Measurements from ENCODE around the gene SOST. TPM values are rescaled to one million over a fixed set of nuclear protein-coding genes. Genes with fewer than 3 reads are reported as not detected.

SOST gene
- total RNA-seq, 1 experiment from 2014 or later = 0.07 TPM

DNA sequence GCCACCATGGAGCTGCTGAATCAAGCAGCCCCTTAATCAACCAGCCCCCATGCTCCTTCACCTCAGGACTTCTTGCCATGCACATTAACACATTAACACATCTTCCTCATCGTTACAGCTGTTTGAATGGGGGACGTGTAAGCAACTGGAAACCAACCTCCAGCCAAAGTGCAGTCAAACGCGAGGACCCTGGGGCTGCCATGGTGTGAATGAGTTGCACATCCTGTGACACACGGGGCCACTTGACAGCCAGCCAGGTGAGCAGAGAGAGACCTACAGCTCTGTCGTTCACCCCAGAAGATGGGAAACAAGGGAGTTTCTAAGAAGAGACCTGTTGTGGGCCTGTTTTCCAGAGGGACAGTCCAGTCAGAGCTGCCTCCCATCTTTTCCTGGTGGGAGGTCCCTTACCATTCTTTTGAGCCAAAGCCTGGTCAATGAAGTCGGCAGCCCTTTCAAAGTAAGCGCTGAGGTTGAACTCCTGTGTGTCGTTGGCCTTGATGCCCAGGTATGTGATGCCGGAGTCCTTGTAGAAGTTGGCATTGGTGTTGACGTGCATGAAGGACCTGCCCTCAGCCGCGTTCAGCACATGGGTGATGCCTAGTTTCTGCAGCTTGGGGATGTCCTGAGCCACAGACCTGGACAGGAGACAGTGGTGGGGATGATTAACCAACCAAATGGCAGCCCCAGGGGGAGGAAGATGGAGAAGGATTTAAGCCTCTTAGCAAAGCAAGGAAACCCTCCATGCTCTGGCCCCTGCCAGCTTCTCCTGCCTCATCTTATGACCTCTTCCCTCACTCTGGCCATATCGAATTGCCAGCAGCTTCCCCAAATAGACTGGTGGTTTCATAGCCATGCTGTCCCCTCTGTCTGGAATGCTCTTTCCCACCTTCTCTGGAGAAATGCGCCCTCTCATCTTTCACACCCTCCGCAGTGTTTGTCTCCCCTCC, 16.0 kb upstream of the SOST start:
- DNase-seq (ENCODE audit: low spot score) = no peak

DNA sequence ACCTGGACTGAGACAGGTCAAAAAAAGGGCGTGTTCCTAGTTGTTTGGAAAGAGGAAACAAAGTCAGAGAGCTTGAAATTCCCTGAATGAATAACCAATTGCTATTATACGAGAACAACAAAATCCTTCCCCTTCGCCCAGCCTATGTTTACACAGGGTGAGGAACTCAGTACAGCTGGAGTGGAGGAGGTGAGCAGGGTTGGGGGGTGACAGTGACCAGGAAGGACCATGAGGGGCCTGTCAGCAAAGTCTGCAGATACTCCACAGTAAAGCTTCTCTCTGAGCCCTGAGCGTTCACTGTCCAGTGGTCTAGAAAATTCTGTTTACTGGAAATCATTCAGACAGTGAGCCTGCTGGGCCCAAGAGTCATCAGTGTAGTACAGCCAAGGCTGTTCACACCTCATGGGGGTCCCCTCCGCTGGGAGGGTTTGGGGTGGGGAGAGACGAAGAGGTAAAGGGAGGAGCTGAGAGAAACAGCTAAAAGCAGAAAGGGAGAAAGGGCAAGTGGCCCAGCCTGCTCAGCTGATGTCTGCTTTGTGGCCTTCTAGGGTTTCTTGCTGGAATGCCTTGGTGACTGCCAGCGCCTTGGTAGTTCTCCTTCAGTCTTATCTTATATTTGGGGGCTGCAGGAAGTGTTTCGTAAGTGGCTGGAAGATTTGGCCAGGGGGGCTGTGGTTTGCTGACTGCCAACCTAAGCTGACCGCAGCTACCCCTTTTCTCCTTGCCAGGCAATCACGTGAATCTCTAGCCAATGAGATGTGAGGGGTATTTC, 14.5 kb upstream of the SOST start:
- DNase-seq (ENCODE audit: low spot score) = no peak

DNA sequence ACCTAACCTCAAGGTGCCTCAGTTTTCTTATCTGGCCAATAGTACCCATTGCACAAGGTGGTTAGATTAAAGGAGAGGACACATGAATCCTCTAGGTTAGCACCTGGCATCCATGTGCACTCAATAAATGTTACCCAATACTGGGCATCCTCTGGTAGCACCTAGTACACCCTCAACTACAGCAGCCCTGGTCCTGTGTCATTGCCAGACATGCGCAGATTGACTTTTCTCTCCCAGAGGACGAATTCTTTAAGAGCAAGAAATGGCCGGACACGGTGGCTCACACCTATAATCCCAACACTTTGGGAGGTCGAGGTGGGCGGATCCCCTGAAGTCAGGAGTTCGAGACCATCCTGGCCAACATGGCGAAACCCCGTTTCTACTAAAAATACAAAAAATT, 12.9 kb upstream of the SOST start:
- no peak for DNase-seq (ENCODE audit: low spot score)

DNA sequence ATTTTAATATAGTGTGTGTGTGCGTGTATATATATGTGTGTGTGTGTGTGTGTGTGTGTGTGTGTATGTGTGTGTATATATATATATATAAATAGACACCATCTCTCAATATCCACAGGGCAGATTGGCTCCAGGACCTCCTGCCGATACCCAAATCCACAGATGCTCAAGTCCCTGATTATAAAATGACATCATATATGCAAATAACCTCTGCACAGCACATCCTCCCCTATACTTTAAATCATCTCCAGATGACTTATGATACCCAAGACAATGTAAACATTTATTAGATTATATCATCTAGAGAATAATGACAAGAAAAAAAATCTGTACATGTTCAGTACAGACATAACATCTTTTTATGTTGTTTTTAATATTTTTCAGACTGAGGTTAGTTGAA, 12.4 kb upstream of the SOST start:
- no peak for DNase-seq (ENCODE audit: low spot score)

DNA sequence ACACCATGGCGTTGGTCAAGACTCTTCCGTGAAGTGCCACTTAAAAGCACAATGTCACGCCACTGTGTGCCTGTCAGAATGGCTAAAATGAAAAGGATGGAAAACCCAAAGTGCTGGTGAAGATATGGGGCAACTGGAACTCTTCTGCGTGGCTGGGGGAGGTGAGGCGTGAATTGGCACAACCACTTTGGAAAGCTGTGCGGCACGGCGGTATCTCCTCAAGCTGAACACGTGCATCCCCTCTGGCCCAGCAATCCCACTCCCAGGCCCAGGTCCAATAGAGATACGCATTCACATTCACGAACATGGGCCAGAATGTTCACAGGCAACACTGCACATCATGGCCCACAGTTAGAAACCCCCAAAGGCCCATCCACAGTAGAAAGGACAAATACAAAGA, 11.3 kb upstream of the SOST start:
- no peak for DNase-seq (ENCODE audit: low spot score)

DNA sequence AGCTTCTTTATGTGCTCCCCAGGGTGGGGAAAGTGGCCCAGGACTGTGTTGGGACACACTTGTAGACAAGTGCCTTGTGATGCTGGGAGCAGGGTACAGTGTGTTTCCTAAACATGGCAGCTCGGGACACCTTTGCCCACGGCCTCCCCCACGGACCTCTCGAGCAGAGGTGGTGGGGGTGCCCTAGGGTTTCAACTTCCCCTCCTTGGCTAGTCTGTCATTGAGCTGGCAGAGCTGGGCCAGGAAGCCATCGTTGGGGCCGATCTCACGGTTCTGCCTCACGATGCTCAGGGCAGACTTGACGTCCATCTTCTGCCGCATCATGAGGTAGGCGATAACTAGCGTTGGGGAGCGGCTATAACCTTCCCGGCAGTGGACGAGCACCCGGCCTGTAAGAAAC, 10.8 kb upstream of the SOST start:
- DNase-seq (ENCODE audit: low spot score) = no peak

- DNase-seq (ENCODE audit: low spot score) = no peak
Observed at GRCh38 chr17:43768943-43769342, 10.4 kb upstream of the SOST start.

DNA sequence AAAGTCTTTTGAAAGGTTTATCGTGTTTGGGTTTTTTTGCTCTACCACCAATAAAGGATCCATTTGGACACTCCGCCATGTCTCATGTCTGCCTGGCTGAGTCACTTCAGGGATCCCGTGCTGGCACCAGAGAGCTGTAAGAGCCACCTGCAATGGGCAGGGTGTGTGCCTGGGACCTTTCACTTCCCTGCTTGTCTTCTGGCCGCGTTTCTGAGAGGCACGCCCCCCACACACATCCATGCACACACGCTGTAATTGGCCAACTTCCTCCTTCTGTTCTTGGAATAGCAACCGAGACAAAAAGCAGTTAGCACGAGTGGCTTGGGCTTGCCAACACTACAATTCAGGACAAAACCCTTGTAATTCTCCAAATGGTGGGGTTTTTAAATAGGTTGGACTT, 9.8 kb upstream of the SOST start:
- DNase-seq (ENCODE audit: low spot score) = no peak

GRCh38 chr17:43767713-43768059, 9.1 kb upstream of the SOST start:
- no peak for DNase-seq (ENCODE audit: low spot score)

- no peak for DNase-seq (ENCODE audit: low spot score)
Observed at GRCh38 chr17:43767053-43767712, 8.6 kb upstream of the SOST start.

DNA sequence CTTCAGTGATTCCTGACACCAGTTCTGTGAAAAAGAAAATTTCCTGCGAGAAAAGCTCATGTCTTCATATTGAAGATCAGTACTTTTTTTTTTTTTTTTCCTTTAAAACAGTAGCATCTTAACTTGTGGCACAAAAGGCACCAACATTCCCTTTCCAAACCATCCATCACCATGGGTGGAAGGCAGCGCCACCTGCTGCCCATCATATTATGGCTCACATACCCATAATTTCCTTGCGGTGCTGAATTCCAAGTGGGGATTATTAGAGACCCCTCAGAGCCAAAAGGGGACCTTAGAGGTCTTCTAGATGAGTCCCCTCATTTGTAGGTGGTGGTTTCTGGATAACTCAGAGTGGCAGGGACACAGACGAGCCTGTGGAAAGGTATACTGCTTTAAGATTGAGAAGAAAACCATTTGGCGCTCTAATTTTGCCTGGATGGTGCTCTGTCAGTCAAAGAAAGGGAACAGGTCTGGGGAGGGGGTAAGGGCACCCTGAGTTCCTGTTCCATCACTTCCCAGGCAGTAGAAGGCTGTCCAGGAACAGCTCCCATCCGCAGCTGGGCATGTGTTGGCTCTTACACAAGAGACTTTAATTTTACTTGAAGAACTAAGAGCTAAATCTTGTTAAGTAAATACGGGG, 7.9 kb upstream of the SOST start:
- no peak for DNase-seq (ENCODE audit: low spot score)

- peak; percentile 95 for DNase-seq (ENCODE audit: low spot score)
Observed at GRCh38 chr17:43760254-43760852, 1.8 kb upstream of the SOST start.

DNA sequence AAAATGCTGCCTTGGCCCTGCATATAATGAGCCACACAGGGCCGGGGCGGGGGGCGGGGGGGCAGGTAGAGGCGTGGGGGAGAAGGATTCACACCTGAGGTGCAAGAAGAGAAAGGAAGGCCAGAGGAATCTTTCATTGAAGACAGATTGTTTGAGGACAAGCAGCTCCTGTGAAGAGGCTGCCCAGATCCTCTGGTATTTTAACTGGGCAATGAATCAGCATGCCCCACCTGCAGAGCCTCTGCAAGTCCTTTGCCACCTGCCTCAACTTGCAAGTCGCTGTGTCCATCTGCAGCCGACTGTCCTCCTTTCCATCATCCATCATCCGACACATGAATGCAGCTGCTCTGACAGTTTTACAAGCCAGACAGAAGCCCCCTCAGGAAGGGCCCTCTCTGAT, 1.2 kb upstream of the SOST start:
- peak; percentile 34 for DNase-seq (ENCODE audit: low spot score)

GRCh38 chr17:43758086-43758485, 505 bp downstream of the SOST start:
- DNase-seq (ENCODE audit: low spot score) = no peak

- DNase-seq (ENCODE audit: low spot score) = no peak
Observed at GRCh38 chr17:43757171-43757660, 1.4 kb downstream of the SOST start.

GRCh38 chr17:43756201-43756600, 2.4 kb downstream of the SOST start:
- DNase-seq (ENCODE audit: low spot score) = no peak

DNA sequence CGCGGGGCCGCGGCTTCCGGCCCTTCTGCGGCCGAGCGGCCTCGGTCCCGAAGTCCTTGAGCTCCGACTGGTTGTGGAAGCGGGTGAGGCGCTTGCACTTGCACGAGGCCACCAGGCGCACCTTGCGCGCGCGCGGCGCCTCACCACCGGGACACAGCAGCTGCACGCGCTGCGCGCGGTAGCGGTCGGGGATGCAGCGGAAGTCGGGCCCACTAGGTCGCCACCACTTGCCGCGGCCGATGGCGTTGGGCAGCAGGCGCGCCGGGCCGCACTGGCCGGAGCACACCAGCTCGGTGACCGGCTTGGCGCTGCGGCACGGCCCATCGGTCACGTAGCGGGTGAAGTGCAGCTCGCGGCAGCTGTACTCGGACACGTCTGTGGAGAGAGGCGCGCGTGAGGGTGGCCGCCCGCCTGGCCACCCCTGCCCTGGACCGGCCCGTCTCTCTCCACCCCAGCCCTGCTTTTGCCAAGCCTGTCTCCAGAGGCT, 3.2 kb downstream of the SOST start:
- DNase-seq (ENCODE audit: low spot score) = no peak

- DNase-seq (ENCODE audit: low spot score) = no peak
Observed at GRCh38 chr17:43754947-43755346, 3.6 kb downstream of the SOST start.

DNA sequence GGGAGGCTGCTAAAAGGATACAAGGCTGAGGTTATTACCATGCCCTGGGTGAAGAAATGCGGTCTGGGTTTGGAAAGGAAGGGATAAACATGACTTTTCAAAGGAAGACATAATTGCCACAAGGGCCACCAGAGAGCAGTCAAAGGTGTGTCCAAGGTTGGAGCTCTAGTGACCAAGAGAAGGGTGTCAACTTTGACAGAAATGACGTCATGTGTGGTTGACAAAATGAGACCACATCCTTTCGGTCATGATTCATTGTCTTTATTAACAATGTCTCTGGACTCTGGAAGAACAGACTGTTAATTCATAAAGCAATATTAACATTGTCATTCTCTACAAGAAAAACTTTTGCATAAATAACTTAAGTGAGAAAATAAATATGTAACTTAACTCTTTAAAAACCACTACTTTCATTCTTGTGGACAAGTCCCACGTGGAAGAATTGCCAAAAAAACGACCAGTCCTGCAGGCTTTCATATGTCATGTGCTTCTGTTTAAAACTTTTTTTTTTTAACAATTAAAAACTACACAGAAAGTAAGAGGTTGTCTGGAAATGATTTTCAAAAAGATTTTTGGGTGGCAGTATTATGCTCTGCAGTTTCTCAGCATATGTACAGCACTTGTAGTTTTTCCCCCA, 5.0 kb downstream of the SOST start:
- peak; percentile 89 for DNase-seq (ENCODE audit: low spot score)

DNA sequence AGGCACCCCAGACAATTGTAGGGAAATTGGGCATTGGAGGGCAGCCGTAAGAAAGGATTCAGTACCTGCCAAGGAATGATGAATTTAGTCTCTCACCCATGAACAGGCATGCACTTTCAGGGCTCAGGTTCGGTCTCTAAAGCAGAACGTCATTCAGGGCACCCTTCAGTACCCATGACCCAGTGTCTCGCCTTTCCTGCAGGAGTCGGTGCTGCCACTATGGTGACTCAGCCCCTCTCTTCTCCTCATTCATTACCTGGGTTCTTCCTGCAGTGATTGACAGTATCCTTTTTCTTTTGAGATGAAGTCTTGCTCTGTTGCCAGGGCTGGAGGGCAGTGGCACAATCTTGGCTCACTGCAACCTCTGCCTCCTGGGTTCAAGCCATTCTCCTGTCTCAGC, 8.4 kb downstream of the SOST start:
- no peak for DNase-seq (ENCODE audit: low spot score)

- DNase-seq (ENCODE audit: low spot score) = peak; percentile 52
Observed at GRCh38 chr17:43745541-43745940, 13.1 kb downstream of the SOST start.
